ENCODE measurements around the gene ERF. TPM values are rescaled to one million over a fixed set of nuclear protein-coding genes. Genes with fewer than 3 reads are reported as not detected.

Gene ERF
- total and polyA plus RNA-seq, 2 donors from 2014 or later = 31.1 to 61.2 TPM

DNA sequence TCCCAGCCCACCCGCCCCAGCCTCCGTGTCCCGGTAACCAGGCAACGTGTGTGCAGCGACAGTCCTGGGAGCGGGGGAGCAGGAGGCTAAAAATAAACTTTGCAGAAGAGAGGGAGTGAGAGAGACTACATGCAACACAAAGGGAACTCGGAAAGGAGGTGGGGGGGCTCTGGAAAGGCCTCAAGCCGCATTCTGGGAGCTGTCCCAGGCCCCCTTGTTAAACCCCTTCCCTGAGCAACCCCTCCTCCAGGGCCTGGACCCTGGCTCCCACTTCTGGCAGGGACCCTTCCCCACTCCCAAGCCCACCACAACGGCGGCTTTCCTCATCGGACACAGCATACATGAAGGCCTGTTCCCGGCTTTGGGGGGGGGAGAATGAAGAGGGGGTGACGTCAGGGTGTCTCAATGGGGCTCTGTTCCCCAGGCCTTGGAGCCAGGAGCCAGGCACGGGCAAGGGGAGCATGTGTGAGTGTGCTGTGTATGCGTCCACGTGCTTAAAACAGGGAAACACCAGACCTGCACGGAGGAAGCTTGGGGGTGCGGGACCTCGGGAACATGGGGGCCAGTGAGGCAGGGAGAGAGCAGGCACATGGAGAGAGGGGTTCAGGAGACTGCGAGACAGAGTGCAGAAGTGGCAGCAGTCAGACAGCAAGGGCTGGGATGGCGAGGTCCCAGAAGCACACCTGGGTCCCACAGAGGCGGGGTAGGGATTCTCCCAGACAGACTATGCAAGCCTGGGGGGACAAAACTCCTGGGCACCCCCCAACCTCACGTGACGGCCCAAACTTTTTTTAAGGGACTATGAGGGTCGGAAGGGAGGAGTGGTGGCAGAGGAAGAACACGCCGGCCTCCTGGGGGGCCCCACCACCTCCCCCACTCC lies 2.3 kb downstream of the ERF start:
- intact Hi-C loops (cut with DNase I) = no loop called here
- Histone ChIP-seq H3K36me3 (ENCODE audit: control insufficient read depth in 2 of 3, insufficient read depth in 3 of 3, low read length in 3 of 3) (peaks cover 0 to 20% (median 3%) of the 10 kb centered on the region in 3 donors), H3K4me1 (ENCODE audit: control insufficient read depth in 2 of 3, insufficient read depth in 2 of 3, low read depth in 1 of 3, low read length in 3 of 3) (peaks cover 0 to 23% (median 20%) of the 10 kb centered on the region in 3 donors), H3K9me3 (ENCODE audit: control insufficient read depth in 2 of 3, insufficient read depth in 1 of 3, low read length in 3 of 3) (no peaks in the 10 kb centered on the region), H3K4me3 (ENCODE audit: low read length in 3 of 3) (peak overlapping the region; percentile 73 to 88 (median 85)), H3K27me3 (ENCODE audit: control insufficient read depth, insufficient read depth, low read length) (no peaks in the 10 kb centered on the region), H3K9ac (ENCODE audit: low read length in 3 of 3) (peak overlapping the region; percentile 61 to 89 (median 88)), H3K27ac (ENCODE audit: low read depth in 2 of 2, low read length in 2 of 2) (peak overlapping the region; percentile 89 to 91)
- DNase-seq (peak; percentile 73 to 93 (median 80)), FAIRE-seq (no peak)
- TF ChIP-seq, protein P1, sequence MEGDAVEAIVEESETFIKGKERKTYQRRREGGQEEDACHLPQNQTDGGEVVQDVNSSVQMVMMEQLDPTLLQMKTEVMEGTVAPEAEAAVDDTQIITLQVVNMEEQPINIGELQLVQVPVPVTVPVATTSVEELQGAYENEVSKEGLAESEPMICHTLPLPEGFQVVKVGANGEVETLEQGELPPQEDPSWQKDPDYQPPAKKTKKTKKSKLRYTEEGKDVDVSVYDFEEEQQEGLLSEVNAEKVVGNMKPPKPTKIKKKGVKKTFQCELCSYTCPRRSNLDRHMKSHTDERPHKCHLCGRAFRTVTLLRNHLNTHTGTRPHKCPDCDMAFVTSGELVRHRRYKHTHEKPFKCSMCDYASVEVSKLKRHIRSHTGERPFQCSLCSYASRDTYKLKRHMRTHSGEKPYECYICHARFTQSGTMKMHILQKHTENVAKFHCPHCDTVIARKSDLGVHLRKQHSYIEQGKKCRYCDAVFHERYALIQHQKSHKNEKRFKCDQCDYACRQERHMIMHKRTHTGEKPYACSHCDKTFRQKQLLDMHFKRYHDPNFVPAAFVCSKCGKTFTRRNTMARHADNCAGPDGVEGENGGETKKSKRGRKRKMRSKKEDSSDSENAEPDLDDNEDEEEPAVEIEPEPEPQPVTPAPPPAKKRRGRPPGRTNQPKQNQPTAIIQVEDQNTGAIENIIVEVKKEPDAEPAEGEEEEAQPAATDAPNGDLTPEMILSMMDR (IDR thresholded peaks at IDR 0.05; ENCODE audit: borderline replicate concordance, extremely low read depth, insufficient read depth) = no peak

DNA sequence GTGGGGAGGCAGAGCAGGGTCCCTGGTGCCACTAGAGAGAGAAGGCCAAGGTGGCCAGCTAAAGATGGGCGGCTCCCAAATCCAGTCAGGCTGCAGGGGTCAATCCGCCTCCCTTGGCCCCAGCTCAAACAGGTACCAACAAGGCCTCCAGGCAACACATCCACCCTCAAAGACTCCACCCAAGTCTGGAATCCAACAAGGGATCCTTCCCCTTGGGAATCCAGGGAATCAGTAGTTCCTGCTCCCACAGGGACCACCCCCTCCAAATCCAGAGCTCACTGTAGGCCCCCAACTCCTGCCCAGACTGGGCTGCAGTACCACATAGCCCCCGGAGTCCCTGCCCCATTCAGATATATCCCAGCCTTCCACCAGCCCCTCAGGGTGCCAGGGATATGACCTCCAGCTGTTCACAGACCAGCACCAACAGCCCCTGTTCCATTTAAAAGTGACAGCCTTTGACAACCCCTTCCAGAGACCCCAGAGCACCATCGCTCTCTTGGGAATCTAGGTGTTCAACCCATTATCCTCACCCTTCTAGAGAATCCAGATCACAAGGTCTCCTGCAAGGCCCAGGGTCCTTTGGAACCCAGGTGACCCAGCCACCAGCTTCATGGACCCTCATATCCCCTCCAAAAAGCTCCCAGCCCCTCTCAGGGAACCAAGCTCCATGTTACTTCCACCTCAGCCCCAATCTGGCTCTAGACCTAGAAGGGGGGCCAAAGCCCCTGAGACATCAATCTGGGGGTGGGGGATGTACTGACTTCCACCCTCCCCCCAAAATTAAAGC lies 3.2 kb downstream of the ERF start:
- FAIRE-seq (no peak), DNase-seq (peak in 1 of 5 donors; percentile 63)
- H3K36me3 ChIP-seq (ENCODE audit: control insufficient read depth in 2 of 3, insufficient read depth in 3 of 3, low read length in 3 of 3) = peaks cover 0 to 20% (median 3%) of the 10 kb centered on the region in 3 donors
- no peaks in the 10 kb centered on the region for H3K9me3 ChIP-seq (ENCODE audit: control insufficient read depth in 2 of 3, insufficient read depth in 1 of 3, low read length in 3 of 3)
- H3K9ac ChIP-seq (ENCODE audit: low read length in 3 of 3) = peak overlapping the region in 1 of 3 donors; percentile 46
- no peaks in the 10 kb centered on the region for H3K27me3 ChIP-seq (ENCODE audit: control insufficient read depth, insufficient read depth, low read length)
- peaks cover 0 to 23% (median 20%) of the 10 kb centered on the region in 3 donors for H3K4me1 ChIP-seq (ENCODE audit: control insufficient read depth in 2 of 3, insufficient read depth in 2 of 3, low read depth in 1 of 3, low read length in 3 of 3)
- intact Hi-C loops (cut with DNase I) = no loop called here
- peak overlapping the region; percentile 69 to 71 for H3K27ac ChIP-seq (ENCODE audit: low read depth in 2 of 2, low read length in 2 of 2)
- TF ChIP-seq, protein P1 (IDR thresholded peaks at IDR 0.05; ENCODE audit: borderline replicate concordance, extremely low read depth, insufficient read depth) = no peak
- H3K4me3 ChIP-seq (ENCODE audit: low read length in 3 of 3) = peak overlapping the region; percentile 21 to 52 (median 42)

DNA sequence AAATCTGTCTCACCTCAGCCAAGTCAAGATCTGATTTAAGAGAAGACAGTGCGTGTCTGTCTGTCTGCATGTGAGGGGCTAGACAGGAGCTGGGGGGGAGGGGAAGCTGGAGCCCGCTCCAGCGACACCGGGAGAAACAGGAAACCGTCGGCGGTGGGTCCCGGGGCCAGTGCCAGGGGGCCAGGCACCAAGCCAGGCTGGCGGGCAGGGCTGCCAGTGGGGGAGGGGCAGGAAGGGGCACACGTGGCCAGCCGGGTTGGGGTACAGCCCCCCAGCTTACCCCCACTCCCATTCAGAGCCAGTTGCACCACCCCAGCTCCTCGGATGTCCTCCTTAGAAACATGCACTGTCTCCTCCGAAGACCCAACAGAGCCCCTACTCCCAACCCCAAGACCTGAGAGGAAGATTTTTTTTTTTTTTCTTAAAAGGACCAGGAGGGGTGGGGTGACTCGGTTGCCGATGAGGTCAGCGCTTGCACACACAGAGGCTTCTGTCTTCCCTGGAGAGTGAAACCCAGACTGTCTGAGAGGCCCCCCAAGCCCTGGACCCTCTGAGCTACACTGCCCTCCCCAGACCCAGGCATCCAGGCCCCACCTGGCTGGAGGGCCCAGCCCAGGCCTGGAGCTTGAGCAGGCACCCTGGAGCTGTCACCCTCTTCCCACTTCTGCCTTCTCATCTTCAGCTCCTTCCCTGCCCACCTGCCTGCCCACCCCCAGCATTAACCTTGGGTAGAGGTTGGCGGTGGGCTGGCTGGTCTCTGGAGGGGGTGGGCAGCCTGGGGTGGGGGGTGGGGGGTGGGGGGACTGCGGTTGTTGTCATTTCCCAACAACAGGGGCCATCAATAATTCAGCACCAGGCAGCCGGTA lies 4.0 kb downstream of the ERF start:
- TF ChIP-seq, protein P1 (IDR thresholded peaks at IDR 0.05; ENCODE audit: borderline replicate concordance, extremely low read depth, insufficient read depth) = no peak
- FAIRE-seq = no peak
- peak in 3 of 5 donors; percentile 35 to 81 (median 73) for DNase-seq
- H3K9ac ChIP-seq (ENCODE audit: low read length in 3 of 3) = peak overlapping the region in 1 of 3 donors; percentile 40
- peak overlapping the region; percentile 28 to 74 for H3K27ac ChIP-seq (ENCODE audit: low read depth in 2 of 2, low read length in 2 of 2)
- H3K36me3 ChIP-seq (ENCODE audit: control insufficient read depth in 2 of 3, insufficient read depth in 3 of 3, low read length in 3 of 3) = peaks cover 0 to 20% (median 3%) of the 10 kb centered on the region in 3 donors
- no peaks in the 10 kb centered on the region for H3K9me3 ChIP-seq (ENCODE audit: control insufficient read depth in 2 of 3, insufficient read depth in 1 of 3, low read length in 3 of 3)
- intact Hi-C loops (cut with DNase I) = no loop called here
- H3K4me3 ChIP-seq (ENCODE audit: low read length in 3 of 3) = no peak overlapping the region
- no peaks in the 10 kb centered on the region for H3K27me3 ChIP-seq (ENCODE audit: control insufficient read depth, insufficient read depth, low read length)
- peaks cover 0 to 26% (median 14%) of the 10 kb centered on the region in 3 donors for H3K4me1 ChIP-seq (ENCODE audit: control insufficient read depth in 2 of 3, insufficient read depth in 2 of 3, low read depth in 1 of 3, low read length in 3 of 3)

Measured in kidney (tissue), 14 donors.